Upper lobe of right lung (tissue), 1 donor: ENCODE measurements around the gene PPTC7. TPM values are rescaled to one million over a fixed set of nuclear protein-coding genes. Genes with fewer than 3 reads are reported as not detected.

Experiments
- ATAC-seq: fragments of 200-7000 bp; cut with Tn5 transposase; one replicate; pipeline ENCODE4 v1.9.1; 2020; ENCODE audit warnings: mild to moderate bottlenecking, moderate library complexity
- DNase-seq: peaks from one replicate; pipeline ENCODE4 v3.0.0-alpha.2; 2020
- H3K27ac ChIP-seq: fragments of 200-600 bp; one replicate; pipeline ENCODE4 v1.8.0; 2022
- H3K27me3 ChIP-seq: fragments of 200-600 bp; one replicate; pipeline ENCODE4 v1.8.0; 2022; ENCODE audit warnings: mild to moderate bottlenecking
- H3K36me3 ChIP-seq: fragments of 200-600 bp; one replicate; pipeline ENCODE4 v1.8.0; 2022
- H3K4me1 ChIP-seq: fragments of 200-600 bp; one replicate; pipeline ENCODE4 v1.8.0; 2022
- H3K4me3 ChIP-seq: fragments of 200-600 bp; one replicate; pipeline ENCODE4 v1.8.0; 2022; ENCODE audit warnings: mild to moderate bottlenecking
- H3K9me3 ChIP-seq: fragments of 200-600 bp; one replicate; pipeline ENCODE4 v1.8.0; 2022
- intact Hi-C: fragments of 100-400 bp; cut with DNase I; formaldehyde crosslinking; loops from one replicate; pipeline ENCODE4 v1.11.0; 2022
- total RNA-seq: library from RNA; stranded (reverse); fragmentation: NEBNext Ultra II Directional; extraction: Animal tissue kit (Norgen Biotek cat#: 25700); gene quantifications from one replicate; pipeline ENCODE4 v1.2.1, GENCODE V29; 2021
- TF ChIP-seq, protein P1 (sequence below): fragments of 200-600 bp; IDR thresholded peaks from one replicate; pipeline ENCODE4 v1.8.0; 2022; ENCODE audit warnings: antibody characterized with exemption
- donor health status: DM: no; HTN: yes; CAD: no; lungs with severe emphysema.

PPTC7 gene
- total RNA-seq, 1 donor from 2014 or later, result 26.4 TPM

DNA sequence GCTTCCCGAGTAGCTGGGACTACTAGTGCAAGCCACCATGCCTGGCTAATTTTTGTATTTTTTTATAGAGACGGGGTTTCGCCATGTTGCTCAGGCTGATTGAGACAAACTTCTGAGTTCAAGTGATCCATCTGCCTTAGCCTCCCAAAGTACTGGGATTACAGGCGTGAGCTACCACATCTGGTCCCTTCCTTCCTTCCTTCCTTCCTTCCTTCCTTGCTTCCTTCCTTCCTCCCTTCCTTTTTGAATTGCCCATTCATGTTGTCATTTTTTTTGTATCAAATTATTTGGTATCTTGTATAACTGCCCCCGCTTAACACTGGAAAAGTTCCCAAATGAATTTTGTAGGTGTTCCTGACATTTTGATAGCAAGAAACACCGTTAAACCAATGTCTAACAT lies 69.3 kb downstream of the PPTC7 start:
- H3K27me3 ChIP-seq, result no peaks in the 10 kb centered on the region
- no peak for DNase-seq

DNA sequence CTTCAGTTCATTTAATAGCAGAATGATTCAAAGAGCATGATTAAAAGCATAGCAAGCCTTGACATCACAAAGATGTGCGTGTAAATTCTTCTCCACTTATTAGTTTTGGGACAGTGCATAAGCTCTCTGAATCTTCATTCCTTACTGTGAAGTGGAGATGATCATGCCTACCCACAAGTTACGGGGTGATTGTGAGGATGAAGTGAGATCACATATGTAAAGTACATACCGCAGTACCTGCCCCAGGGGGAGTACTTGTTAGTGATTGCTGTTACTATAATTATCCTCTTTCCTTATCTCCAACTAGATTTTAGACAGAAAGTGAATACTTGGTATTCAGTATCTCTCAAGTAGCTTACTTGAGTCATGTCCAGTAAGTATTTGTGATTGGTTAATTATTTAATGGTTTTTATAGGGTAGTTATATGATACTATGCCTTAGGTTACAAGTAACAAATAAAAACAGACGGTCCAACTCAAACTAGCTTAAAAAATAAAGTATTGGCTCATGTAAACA lies 75.0 kb downstream of the PPTC7 start:
- intact Hi-C loops, result no loop called here
- Histone ChIP-seq H3K36me3 (no peaks in the 10 kb centered on the region), H3K27me3 (no peaks in the 10 kb centered on the region), H3K9me3 (no peaks in the 10 kb centered on the region), H3K27ac (no peak overlapping the region), H3K4me3 (no peak overlapping the region), H3K4me1 (no peaks in the 10 kb centered on the region)
- ATAC-seq, result no peak
- no peak for DNase-seq
- TF ChIP-seq, protein P1, sequence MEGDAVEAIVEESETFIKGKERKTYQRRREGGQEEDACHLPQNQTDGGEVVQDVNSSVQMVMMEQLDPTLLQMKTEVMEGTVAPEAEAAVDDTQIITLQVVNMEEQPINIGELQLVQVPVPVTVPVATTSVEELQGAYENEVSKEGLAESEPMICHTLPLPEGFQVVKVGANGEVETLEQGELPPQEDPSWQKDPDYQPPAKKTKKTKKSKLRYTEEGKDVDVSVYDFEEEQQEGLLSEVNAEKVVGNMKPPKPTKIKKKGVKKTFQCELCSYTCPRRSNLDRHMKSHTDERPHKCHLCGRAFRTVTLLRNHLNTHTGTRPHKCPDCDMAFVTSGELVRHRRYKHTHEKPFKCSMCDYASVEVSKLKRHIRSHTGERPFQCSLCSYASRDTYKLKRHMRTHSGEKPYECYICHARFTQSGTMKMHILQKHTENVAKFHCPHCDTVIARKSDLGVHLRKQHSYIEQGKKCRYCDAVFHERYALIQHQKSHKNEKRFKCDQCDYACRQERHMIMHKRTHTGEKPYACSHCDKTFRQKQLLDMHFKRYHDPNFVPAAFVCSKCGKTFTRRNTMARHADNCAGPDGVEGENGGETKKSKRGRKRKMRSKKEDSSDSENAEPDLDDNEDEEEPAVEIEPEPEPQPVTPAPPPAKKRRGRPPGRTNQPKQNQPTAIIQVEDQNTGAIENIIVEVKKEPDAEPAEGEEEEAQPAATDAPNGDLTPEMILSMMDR, result no peak

More for the DNA sequence above, 69.3 kb downstream of the PPTC7 start:
- Histone ChIP-seq H3K27ac (no peak overlapping the region), H3K4me3 (no peak overlapping the region), H3K36me3 (no peaks in the 10 kb centered on the region), H3K4me1 (no peaks in the 10 kb centered on the region), H3K9me3 (no peaks in the 10 kb centered on the region)
- intact Hi-C loops, result loop anchor here (5.0 kb wide), 1 partner anchor 88 kb away; no protein-coding TSS in a partner anchor
- no peak for ATAC-seq
- TF ChIP-seq, protein P1, result no peak

DNA sequence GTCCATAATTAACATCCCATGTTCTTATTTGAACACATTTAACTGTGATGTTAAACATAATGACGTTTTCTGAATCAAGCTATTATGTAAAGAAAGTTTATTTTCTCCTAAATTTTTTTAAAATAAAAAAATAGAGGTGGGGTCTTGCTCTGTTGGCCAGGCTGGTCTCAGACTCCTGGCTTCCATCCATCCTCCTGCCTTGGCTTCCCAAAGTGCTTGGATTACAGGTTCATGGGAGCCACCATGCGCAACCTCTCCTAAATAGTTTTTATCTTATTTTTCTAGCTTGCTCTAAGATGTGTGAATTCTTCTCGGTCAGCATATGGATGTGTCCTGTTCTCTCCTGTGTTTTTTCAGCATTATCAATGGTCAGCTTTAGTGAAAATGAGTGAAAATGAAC lies 77.8 kb downstream of the PPTC7 start:
- H3K4me3 ChIP-seq, result no peak overlapping the region

DNA sequence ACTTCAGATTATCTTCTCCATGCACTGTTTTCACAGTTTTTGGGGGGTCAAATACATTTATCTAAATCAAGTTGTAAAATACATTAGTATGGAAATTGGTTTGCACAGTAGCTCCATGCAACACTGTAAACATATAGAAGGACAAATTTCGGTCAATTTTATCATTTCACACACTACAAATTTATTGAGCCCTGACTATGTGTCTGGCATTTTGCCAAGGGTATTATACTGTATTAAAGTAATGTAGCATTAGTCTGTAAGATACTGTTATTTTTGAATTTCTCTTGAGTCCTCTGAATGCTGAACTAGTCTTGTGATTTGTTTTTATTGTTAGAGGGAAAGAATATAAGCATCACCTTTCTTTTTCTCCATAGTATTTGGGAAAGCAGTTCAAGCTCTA lies 79.7 kb downstream of the PPTC7 start:
- ATAC-seq (no peak), DNase-seq (no peak)
- Histone ChIP-seq H3K9me3 (no peaks in the 10 kb centered on the region), H3K36me3 (no peaks in the 10 kb centered on the region), H3K27ac (no peak overlapping the region), H3K4me3 (no peak overlapping the region), H3K27me3 (no peaks in the 10 kb centered on the region), H3K4me1 (peaks cover 26% of the 10 kb centered on the region)
- intact Hi-C loops, result no loop called here
- TF ChIP-seq, protein P1, result no peak

More for the DNA sequence above, 77.8 kb downstream of the PPTC7 start:
- no peaks in the 10 kb centered on the region for H3K36me3 ChIP-seq
- no peaks in the 10 kb centered on the region for H3K9me3 ChIP-seq
- H3K4me1 ChIP-seq, result peaks cover 7% of the 10 kb centered on the region
- H3K27ac ChIP-seq, result no peak overlapping the region
- H3K27me3 ChIP-seq, result no peaks in the 10 kb centered on the region
- ATAC-seq, result no peak
- intact Hi-C loops, result no loop called here
- TF ChIP-seq, protein P1, result no peak
- no peak for DNase-seq

DNA sequence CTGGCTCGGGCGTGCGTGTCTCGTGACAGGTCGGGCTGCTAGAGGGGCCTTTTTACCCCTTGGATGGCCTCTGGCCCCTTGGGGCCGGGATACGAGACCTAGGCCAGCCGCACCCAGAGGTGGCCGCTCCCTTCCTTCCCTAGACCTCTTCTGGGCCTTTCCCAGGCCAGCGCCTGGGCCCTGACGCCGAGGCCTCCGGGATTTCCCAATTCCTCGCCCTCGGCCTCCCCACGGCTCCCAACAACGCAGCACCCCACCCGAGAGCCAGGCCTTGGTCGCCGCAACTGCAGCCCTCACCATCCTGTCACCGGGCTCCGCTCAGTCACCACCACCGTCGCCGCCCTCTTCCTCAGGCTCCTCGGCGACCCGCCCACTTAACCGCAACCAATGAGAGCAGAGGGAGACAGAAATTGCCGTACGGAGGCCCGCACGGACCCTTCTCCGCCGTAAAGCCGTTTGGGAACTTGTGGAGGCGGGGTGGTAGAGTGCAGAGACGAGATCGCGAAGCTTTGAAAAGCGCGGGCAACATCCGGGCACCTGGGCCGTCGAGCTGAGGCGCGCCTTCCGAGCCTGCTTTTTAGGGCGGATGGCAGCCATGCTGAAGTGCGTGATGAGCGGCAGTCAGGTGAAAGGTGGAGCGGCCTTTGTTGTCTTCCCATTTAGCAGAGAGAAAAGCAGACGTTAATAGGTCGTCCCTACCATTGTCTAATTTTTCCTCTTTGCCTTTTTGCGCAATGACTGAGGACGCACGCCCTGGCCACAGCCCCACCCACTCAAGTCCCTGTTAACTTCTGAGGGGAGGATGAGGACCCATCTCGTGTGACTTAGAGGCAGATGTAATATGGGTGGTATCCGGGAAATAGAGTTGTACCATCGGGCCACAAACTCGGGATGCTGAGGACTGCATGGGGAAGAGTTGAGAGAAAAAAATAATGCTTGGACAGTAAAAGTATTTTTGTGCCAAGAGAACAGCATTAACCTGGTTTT lies 81.1 kb downstream of the PPTC7 start, which contains the start of the genes RAD9B and VPS29:
TSS of gene RAD9B (plus strand) at position 580 of the 987 bp plus-strand sequence. CDS start at position 587, 7 bp downstream.
TSS of gene VPS29 (minus strand) at position 360 of the 987 bp plus-strand sequence. CDS start at position 300, 60 bp downstream.
- DNase-seq (peak; percentile 99), ATAC-seq (peak; percentile 99)
- H3K4me1 ChIP-seq, result peaks cover 31% of the 10 kb centered on the region
- no peaks in the 10 kb centered on the region for H3K9me3 ChIP-seq
- H3K36me3 ChIP-seq, result no peaks in the 10 kb centered on the region
- peak within 1 kb of the TSS; percentile 78 for H3K4me3 ChIP-seq
- TF ChIP-seq, protein P1, result no peak
- intact Hi-C loops, result no loop called here
- no peaks in the 10 kb centered on the region for H3K27me3 ChIP-seq
- peak within 1 kb of the TSS; percentile 91 for H3K27ac ChIP-seq
